Ascending aorta (tissue), 2 donors: ENCODE data around the gene TCERG1L. TPM values are rescaled to one million over a fixed set of nuclear protein-coding genes. Genes with fewer than 3 reads are reported as not detected.

Experiments used
- DNase-seq, 2 donors: peaks; one replicate each; pipeline ENCODE4 v3.0.0-alpha.2; 2019; ENCODE audit warnings: low spot score in 2 of 2
- H3K27ac ChIP-seq, 2 donors: fragments of 200-600 bp; sonication (generic); one replicate each; pipeline ENCODE4 v1.5.1; 2016 to 2017; ENCODE audit warnings: mild to moderate bottlenecking in 1 of 2
- H3K27me3 ChIP-seq: fragments of 200-600 bp; sonication (generic); one replicate; pipeline ENCODE4 v1.5.1; 2017
- H3K36me3 ChIP-seq, 2 donors: fragments of 200-600 bp; sonication (generic); one replicate each; pipeline ENCODE4 v1.5.1; 2016
- H3K4me1 ChIP-seq, 2 donors: fragments of 200-600 bp; sonication (generic); one replicate each; pipeline ENCODE4 v1.5.1; 2016 to 2017; ENCODE audit warnings: mild to moderate bottlenecking in 1 of 2
- H3K4me3 ChIP-seq, 2 donors: fragments of 200-600 bp; sonication (generic); one replicate each; pipeline ENCODE4 v1.5.1; 2016 to 2017; ENCODE audit warnings: mild to moderate bottlenecking in 1 of 2
- H3K9me3 ChIP-seq, 2 donors: fragments of 200-600 bp; sonication (generic); one replicate each; pipeline ENCODE4 v1.5.1; 2016
- CTCF ChIP-seq, 3 experiments: fragments of 200-600 bp in 2 of 3; fragments of 450-650 bp in 1 of 3; sonication (generic) in 2 of 3; IDR thresholded peaks; one replicate each; pipeline ENCODE4 v1.5.1; 2016 to 2019; ENCODE audit warnings: antibody characterized with exemption in 3 of 3, mild to moderate bottlenecking in 1 of 3, moderate library complexity in 1 of 3
- intact Hi-C: fragments of 100-400 bp; cut with DNase I; formaldehyde crosslinking; loops from one replicate; pipeline ENCODE4 v1.15.1; 2023
- total RNA-seq: library from RNA; depleted of rRNA; stranded (reverse); fragments of >200 nt; gene quantifications from one replicate; pipeline ENCODE4 v1.1.0, GENCODE V29; 2016

Gene TCERG1L
- total RNA-seq, 1 donor from 2014 or later: not detected

- no peak overlapping the region for H3K4me3 ChIP-seq
- H3K36me3 ChIP-seq: no peaks in the 10 kb centered on the region
- intact Hi-C loops: no loop called here
- DNase-seq: no peak
- TF ChIP-seq CTCF (IDR thresholded peaks at IDR 0.05): no peak
- no peak overlapping the region for H3K27ac ChIP-seq
- no peaks in the 10 kb centered on the region for H3K4me1 ChIP-seq
- H3K9me3 ChIP-seq: no peaks in the 10 kb centered on the region
- no peaks in the 10 kb centered on the region for H3K27me3 ChIP-seq
Observed at GRCh38 chr10:131257027-131257426, 54.5 kb downstream of the TCERG1L start.

- Histone ChIP-seq H3K27ac (no peak overlapping the region), H3K4me3 (no peak overlapping the region), H3K27me3 (no peaks in the 10 kb centered on the region), H3K36me3 (no peaks in the 10 kb centered on the region), H3K4me1 (no peaks in the 10 kb centered on the region), H3K9me3 (no peaks in the 10 kb centered on the region)
- no peak for DNase-seq
- intact Hi-C loops: no loop called here
- no peak for TF ChIP-seq CTCF (IDR thresholded peaks at IDR 0.05)
Observed at GRCh38 chr10:131254859-131255252, 56.7 kb downstream of the TCERG1L start.

GRCh38 chr10:131253931-131254858, 57.3 kb downstream of the TCERG1L start:
- Histone ChIP-seq H3K36me3 (no peaks in the 10 kb centered on the region), H3K27ac (no peak overlapping the region), H3K4me1 (no peaks in the 10 kb centered on the region), H3K4me3 (no peak overlapping the region), H3K9me3 (no peaks in the 10 kb centered on the region), H3K27me3 (no peaks in the 10 kb centered on the region)
- TF ChIP-seq CTCF (IDR thresholded peaks at IDR 0.05): no peak
- DNase-seq: no peak
- intact Hi-C loops: no loop called here

GRCh38 chr10:131252567-131253276, 58.8 kb downstream of the TCERG1L start:
- DNase-seq: no peak

GRCh38 chr10:131251146-131251541, 60.4 kb downstream of the TCERG1L start:
- no peak for DNase-seq
- no peak overlapping the region for H3K4me3 ChIP-seq
- intact Hi-C loops: no loop called here
- no peaks in the 10 kb centered on the region for H3K9me3 ChIP-seq
- H3K27ac ChIP-seq: no peak overlapping the region
- no peaks in the 10 kb centered on the region for H3K27me3 ChIP-seq
- H3K4me1 ChIP-seq: no peaks in the 10 kb centered on the region
- no peak for TF ChIP-seq CTCF (IDR thresholded peaks at IDR 0.05)
- no peaks in the 10 kb centered on the region for H3K36me3 ChIP-seq

More at GRCh38 chr10:131252567-131253276, 58.8 kb downstream of the TCERG1L start:
- intact Hi-C loops: no loop called here
- Histone ChIP-seq H3K9me3 (no peaks in the 10 kb centered on the region), H3K27me3 (no peaks in the 10 kb centered on the region), H3K4me1 (no peaks in the 10 kb centered on the region), H3K36me3 (no peaks in the 10 kb centered on the region), H3K4me3 (no peak overlapping the region), H3K27ac (no peak overlapping the region)
- no peak for TF ChIP-seq CTCF (IDR thresholded peaks at IDR 0.05)
